Stimulated activated CD8-positive, alpha-beta memory T cell treated with anti-CD3 and anti-CD28 coated beads, Interleukin-7, amount 100 ng/mL, for 1 hour (primary cell): ENCODE data around the gene SPG7.
A peak's percentile ranks its signal among the peaks of the same experiment; 100 is the strongest.

Source experiments
- DNase-seq, 2 donors: peaks; one replicate each; pipeline ENCODE4 v3.0.0-alpha.2; 2020; ENCODE audit warnings: low read depth in 2 of 2

The SPG7 gene

GRCh38 chr16:89600427-89600826, 92.2 kb downstream of the SPG7 start:
- no peak for DNase-seq

GRCh38 chr16:89600956-89601355, 92.8 kb downstream of the SPG7 start:
- DNase-seq = no peak

GRCh38 chr16:89601906-89602272, 93.7 kb downstream of the SPG7 start:
- no peak for DNase-seq

GRCh38 chr16:89602273-89602951, 94.2 kb downstream of the SPG7 start:
- peak in 1 of 2 donors; percentile 13 for DNase-seq

- no peak for DNase-seq
Measured at GRCh38 chr16:89602952-89603590, 94.9 kb downstream of the SPG7 start.

- DNase-seq = no peak
Measured at GRCh38 chr16:89604764-89605163, 96.6 kb downstream of the SPG7 start.

GRCh38 chr16:89605186-89605970, 97.2 kb downstream of the SPG7 start:
- DNase-seq = no peak

GRCh38 chr16:89606006-89606405, 97.8 kb downstream of the SPG7 start:
- no peak for DNase-seq
